K562 (cell line): ENCODE data around the gene GPR152. TPM values are rescaled to one million over a fixed set of nuclear protein-coding genes. Genes with fewer than 3 reads are reported as not detected.

Experiments
- MEF2A ChIP-seq: IDR thresholded peaks from 2 replicates; pipeline ENCODE4 v1.6.1; 2011; ENCODE audit warnings: low read depth, mild to moderate bottlenecking, low read length, moderate library complexity; ENCODE audit not compliant: control insufficient read depth
- MTF1 ChIP-seq: fragments of 250-450 bp; sonication (Bioruptor Pico); IDR thresholded peaks from 2 replicates; pipeline ENCODE4 v1.9.0; 2021; ENCODE audit warnings: moderate library complexity, mild to moderate bottlenecking, inconsistent platforms, borderline replicate concordance
- MYNN ChIP-seq, 2 experiments: sonication (generic); formaldehyde crosslinking in 1 of 2; IDR thresholded peaks; 2 replicates each; pipeline versions ENCODE4 v1.5.0 to v1.6.1; 2016 to 2020; ENCODE audit warnings: antibody characterized with exemption in 1 of 2, missing genetic modification reagents in 1 of 2
- POLR3A ChIP-seq: IDR thresholded peaks from 2 replicates; pipeline ENCODE4 v1.6.1; 2011; ENCODE audit warnings: borderline replicate concordance, mild to moderate bottlenecking, moderate library complexity; ENCODE audit not compliant: insufficient read length, insufficient read depth; ENCODE audit errors: extremely low read depth
- PURB ChIP-seq: sonication (generic); formaldehyde crosslinking; IDR thresholded peaks from 2 replicates; pipeline ENCODE4 v1.9.0; 2021; ENCODE audit warnings: low read depth, mild to moderate bottlenecking, missing genetic modification reagents
- RBBP5 ChIP-seq: fragments of 200-600 bp; sonication (generic); IDR thresholded peaks from 2 replicates; pipeline ENCODE4 v1.6.1; 2012; ENCODE audit warnings: borderline replicate concordance, mild to moderate bottlenecking, low read length, control low read depth, inconsistent platforms; ENCODE audit not compliant: insufficient read depth, poor library complexity, severe bottlenecking
- SMAD4 ChIP-seq: fragments of 250-450 bp; sonication (Bioruptor Pico); conservative IDR thresholded peaks from 2 replicates; pipeline ENCODE4 v1.8.0; 2021; ENCODE audit warnings: inconsistent platforms, mild to moderate bottlenecking, moderate library complexity
- SPI1 ChIP-seq: IDR thresholded peaks from 2 replicates; pipeline ENCODE4 v1.6.1; 2011; ENCODE audit warnings: low read depth, low read length, control low read depth, borderline replicate concordance
- SUPT5H ChIP-seq: fragments of 450-650 bp; IDR thresholded peaks from 2 replicates; pipeline ENCODE4 v1.6.1; 2016
- TARDBP ChIP-seq: fragments of 450-650 bp; IDR thresholded peaks from 2 replicates; pipeline ENCODE4 v1.6.1; 2016
- TRIM24 ChIP-seq, 2 experiments: fragments of 450-650 bp; IDR thresholded peaks; 2 replicates each; pipeline ENCODE4 v1.6.1; 2016
- YY1 ChIP-seq, 3 experiments: IDR thresholded peaks; 2 replicates each; pipeline ENCODE4 v1.6.1; 2011; ENCODE audit warnings: low read length in 2 of 3, mild to moderate bottlenecking in 2 of 3, moderate library complexity in 2 of 3, borderline replicate concordance in 1 of 3, control low read depth in 1 of 3, low read depth in 1 of 3; ENCODE audit not compliant: insufficient read depth in 3 of 3, insufficient replicate concordance in 2 of 3, control insufficient read depth in 1 of 3, insufficient read length in 1 of 3; ENCODE audit errors: extremely low read depth in 1 of 3
- ZBTB7A ChIP-seq: IDR thresholded peaks from 2 replicates; pipeline ENCODE4 v1.6.1; 2011; ENCODE audit warnings: low read depth, mild to moderate bottlenecking, low read length, moderate library complexity, borderline replicate concordance; ENCODE audit not compliant: control insufficient read depth
- ZNF316 ChIP-seq: fragments of 450-650 bp; IDR thresholded peaks from 2 replicates; pipeline ENCODE4 v1.6.1; 2016
- ZNF717 ChIP-seq: fragments of 250-450 bp; sonication (Bioruptor Pico); IDR thresholded peaks from 2 replicates; pipeline ENCODE4 v1.5.0; 2021
- ZNF830 ChIP-seq: fragments of 250-450 bp; sonication (Bioruptor Pico); IDR thresholded peaks from 2 replicates; pipeline ENCODE4 v1.5.0; 2021; ENCODE audit warnings: mild to moderate bottlenecking
- polyA plus RNA-seq, 8 experiments: library from polyadenylated mRNA; depleted of rRNA in 4 of 8; stranded (reverse) in 5 of 8; unstranded in 3 of 8; fragments of >200 nt; fragmentation: Nextera tagmentation in 2 of 8; fragmentation: Illumina TruSeq in 1 of 8; extraction: Ambion mirVana in 2 of 8; extraction: Trizol in 1 of 8; gene quantifications; 2 replicates each; pipeline versions ENCODE4 v1.2.1 to v1.2.3, GENCODE V29; 2011 to 2014; ENCODE audit warnings: inconsistent platforms in 1 of 8, missing spikeins in 1 of 8
- total RNA-seq, 7 experiments: library from RNA; depleted of rRNA in 6 of 7; stranded (reverse); fragments of >200 nt in 6 of 7; fragmentation: Illumina TruSeq in 2 of 7; extraction: Trizol in 2 of 7; gene quantifications; 2 replicates each; pipeline versions ENCODE4 v1.2.1 to v1.2.3, GENCODE V29; 2011 to 2021; ENCODE audit warnings: low replicate concordance in 1 of 7
- TF ChIP-seq, protein P1 (sequence below), 2 experiments: fragments of 450-650 bp; IDR thresholded peaks; 2 replicates each; pipeline ENCODE4 v1.6.1; 2016; ENCODE audit warnings: mild to moderate bottlenecking in 2 of 2, borderline replicate concordance in 1 of 2, low read depth in 1 of 2, moderate library complexity in 1 of 2

GPR152 gene
- total and polyA plus RNA-seq, 9 of the 15 experiments (the other 6 are each of a cell fraction or from before 2014, with no cell fraction given), result not detected

DNA sequence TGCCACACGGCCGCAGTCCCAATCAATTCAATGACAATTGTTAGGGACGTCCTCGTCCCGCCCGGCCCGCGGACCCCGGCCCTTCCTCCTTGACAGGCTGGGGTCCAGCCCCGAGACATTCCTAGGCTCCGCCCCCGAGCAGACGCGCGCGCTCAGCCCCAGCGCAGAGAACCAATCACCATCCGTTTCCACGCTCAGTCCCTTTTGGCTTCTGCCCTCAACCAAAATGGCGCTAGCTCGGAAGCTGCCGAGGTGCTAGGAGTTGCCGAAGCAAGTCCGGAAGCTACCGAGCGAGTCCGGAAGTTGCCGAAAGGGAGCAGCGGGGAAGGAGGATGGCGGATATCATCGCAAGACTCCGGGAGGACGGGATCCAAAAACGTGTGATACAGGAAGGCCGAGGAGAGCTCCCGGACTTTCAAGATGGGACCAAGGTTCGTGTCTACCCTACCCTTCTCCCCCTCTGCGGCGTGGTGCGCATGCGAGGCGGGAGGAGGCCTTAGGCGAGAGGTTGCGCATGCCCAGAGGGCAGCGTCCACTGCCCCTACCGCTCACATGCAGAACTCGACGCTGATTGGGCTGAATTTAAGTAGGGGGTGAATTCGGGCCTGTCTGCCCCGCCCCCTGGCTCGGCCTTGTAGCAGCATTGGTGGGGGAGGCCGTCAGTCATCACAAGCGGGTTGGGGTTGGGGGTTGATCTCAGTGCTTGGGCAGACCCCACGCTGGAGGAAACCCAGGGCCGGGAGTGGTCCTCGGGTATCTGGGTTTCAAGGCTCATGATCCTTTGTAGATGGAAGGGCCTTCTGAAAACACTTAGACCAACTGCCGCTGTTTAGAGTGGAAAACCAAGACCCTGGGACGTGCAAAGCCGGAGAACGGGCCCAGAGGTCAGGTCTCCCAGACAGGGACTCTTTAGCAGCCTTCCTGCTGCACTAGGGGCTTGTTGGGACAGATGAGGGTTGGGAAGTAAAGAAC, 30.6 kb upstream of the GPR152 start, which contains the start of gene AIP (continued):
- TF ChIP-seq MTF1 (CRISPR knock-in tag) (no peak), SMAD4 (CRISPR knock-in tag) (peak; percentile 7; the same call in 1 of the 2 replicates), ZNF717 (CRISPR knock-in tag) (no peak), ZNF316 (no peak), SUPT5H (peak; percentile 74), MYNN (IDR thresholded peaks at IDR 0.05) (no peak), MYNN (CRISPR knock-in tag; IDR thresholded peaks at IDR 0.05) (no peak), PURB (CRISPR knock-in tag) (no peak), TARDBP (no peak), ZBTB7A (peak; percentile 77), SPI1 (no peak), ZNF830 (peak; percentile 28; the same call in 1 of the 2 replicates), POLR3A (no peak), YY1 (IDR thresholded peaks at IDR 0.05; ENCODE audit: borderline replicate concordance in 1 of 3, control insufficient read depth in 1 of 3, extremely low read depth in 1 of 3, insufficient read depth in 3 of 3, insufficient read length in 1 of 3, insufficient replicate concordance in 2 of 3, low read depth in 1 of 3, low read length in 2 of 3) (peak; percentile 98 to 100 (median 99)), TRIM24 (IDR thresholded peaks at IDR 0.05) (no peak), MEF2A (no peak), RBBP5 (peak; percentile 28)
- TF ChIP-seq, protein P1, sequence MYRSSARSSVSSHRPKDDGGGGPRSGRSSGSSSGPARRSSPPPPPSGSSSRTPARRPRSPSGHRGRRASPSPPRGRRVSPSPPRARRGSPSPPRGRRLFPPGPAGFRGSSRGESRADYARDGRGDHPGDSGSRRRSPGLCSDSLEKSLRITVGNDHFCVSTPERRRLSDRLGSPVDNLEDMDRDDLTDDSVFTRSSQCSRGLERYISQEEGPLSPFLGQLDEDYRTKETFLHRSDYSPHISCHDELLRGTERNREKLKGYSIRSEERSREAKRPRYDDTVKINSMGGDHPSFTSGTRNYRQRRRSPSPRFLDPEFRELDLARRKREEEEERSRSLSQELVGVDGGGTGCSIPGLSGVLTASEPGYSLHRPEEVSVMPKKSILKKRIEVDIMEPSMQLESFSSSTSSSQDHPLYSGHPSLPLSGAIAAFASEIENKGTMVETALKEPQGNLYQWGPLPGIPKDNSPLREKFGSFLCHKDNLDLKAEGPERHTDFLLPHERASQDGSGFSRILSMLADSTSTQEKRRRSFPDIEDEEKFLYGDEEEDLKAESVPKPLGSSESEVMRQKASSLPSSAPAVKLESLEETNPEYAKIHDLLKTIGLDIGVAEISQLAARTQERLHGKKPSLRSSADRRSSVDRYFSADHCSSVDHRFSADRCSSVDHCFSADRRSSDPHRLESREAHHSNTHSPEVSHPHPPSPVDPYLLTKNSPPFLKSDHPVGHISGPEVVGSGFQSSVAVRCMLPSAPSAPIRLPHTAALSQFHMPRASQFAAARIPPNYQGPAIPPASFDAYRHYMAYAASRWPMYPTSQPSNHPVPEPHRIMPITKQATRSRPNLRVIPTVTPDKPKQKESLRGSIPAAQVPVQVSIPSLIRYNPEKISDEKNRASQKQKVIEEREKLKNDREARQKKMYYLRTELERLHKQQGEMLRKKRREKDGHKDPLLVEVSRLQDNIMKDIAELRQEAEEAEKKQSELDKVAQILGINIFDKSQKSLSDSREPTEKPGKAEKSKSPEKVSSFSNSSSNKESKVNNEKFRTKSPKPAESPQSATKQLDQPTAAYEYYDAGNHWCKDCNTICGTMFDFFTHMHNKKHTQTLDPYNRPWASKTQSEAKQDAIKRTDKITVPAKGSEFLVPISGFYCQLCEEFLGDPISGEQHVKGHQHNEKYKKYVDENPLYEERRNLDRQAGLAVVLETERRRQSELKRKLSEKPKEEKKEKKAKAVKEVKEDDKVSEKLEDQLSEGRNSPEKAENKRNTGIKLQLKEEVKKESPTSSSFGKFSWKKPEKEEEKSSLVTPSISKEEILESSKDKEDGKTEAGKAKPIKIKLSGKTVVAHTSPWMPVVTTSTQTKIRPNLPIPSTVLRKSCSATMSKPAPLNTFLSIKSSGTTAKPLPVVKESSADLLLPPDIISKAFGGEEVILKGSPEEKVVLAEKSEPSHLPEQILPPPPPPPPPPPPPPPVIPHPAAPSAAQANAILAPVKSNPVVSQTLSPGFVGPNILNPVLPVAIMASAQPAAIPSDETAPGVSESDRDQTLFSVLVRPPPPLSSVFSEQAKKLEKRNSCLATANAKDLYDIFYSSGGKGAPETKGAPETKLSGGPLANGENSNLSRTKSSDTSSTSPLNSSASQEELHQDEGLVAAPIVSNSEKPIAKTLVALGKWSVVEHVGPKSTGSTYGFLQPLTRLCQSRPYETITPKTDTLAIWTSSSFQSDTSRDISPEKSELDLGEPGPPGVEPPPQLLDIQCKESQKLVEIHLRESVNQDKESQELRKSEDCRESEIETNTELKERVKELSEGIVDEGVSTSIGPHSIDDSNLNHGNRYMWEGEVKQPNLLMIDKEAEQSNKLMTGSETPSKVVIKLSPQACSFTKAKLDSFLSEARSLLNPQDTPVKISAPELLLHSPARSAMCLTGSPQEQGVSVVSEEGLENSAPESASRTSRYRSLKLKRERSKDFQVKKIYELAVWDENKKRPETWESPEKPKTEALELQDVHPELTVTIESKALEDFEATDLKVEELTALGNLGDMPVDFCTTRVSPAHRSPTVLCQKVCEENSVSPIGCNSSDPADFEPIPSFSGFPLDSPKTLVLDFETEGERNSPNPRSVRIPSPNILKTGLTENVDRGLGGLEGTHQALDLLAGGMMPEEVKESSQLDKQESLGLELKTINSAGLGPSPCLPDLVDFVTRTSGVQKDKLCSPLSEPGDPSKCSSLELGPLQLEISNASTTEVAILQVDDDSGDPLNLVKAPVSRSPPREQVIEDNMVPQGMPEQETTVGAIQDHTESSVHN (IDR thresholded peaks at IDR 0.05; ENCODE audit: borderline replicate concordance in 1 of 2, low read depth in 1 of 2), result no peak
